ENCODE data around the gene SEC31A.

Gene SEC31A

GRCh38 chr4:82777857-82778525 is 113.0 kb downstream of the SEC31A start:
- no peak for DNase-seq (ENCODE audit: low spot score)
- TF ChIP-seq CTCF (IDR thresholded peaks at IDR 0.05; ENCODE audit: extremely low read depth, insufficient read depth, missing control alignments), result no peak
- in situ Hi-C loops (cut with MboI; ENCODE audit: low pct_unique_long_range_greater_than_20kb, low sequenced_read_pairs, unreplicated experiment), result no loop called here

- TF ChIP-seq CTCF (IDR thresholded peaks at IDR 0.05; ENCODE audit: extremely low read depth, insufficient read depth, missing control alignments), result no peak
- in situ Hi-C loops (cut with MboI; ENCODE audit: low pct_unique_long_range_greater_than_20kb, low sequenced_read_pairs, unreplicated experiment), result no loop called here
- no peak for DNase-seq (ENCODE audit: low spot score)
Observed at GRCh38 chr4:82776925-82777542, 113.9 kb downstream of the SEC31A start.

- no peak for DNase-seq (ENCODE audit: low spot score)
- in situ Hi-C loops (cut with MboI; ENCODE audit: low pct_unique_long_range_greater_than_20kb, low sequenced_read_pairs, unreplicated experiment), result no loop called here
- TF ChIP-seq CTCF (IDR thresholded peaks at IDR 0.05; ENCODE audit: extremely low read depth, insufficient read depth, missing control alignments), result no peak
Observed at GRCh38 chr4:82775243-82775642, 115.7 kb downstream of the SEC31A start.

- no peak for TF ChIP-seq CTCF (IDR thresholded peaks at IDR 0.05; ENCODE audit: extremely low read depth, insufficient read depth, missing control alignments)
- no peak for DNase-seq (ENCODE audit: low spot score)
- in situ Hi-C loops (cut with MboI; ENCODE audit: low pct_unique_long_range_greater_than_20kb, low sequenced_read_pairs, unreplicated experiment), result no loop called here
Observed at GRCh38 chr4:82774711-82775171, 116.2 kb downstream of the SEC31A start.

GRCh38 chr4:82773057-82773456 is 117.9 kb downstream of the SEC31A start:
- no peak for TF ChIP-seq CTCF (IDR thresholded peaks at IDR 0.05; ENCODE audit: extremely low read depth, insufficient read depth, missing control alignments)
- in situ Hi-C loops (cut with MboI; ENCODE audit: low pct_unique_long_range_greater_than_20kb, low sequenced_read_pairs, unreplicated experiment), result no loop called here
- no peak for DNase-seq (ENCODE audit: low spot score)

- in situ Hi-C loops (cut with MboI; ENCODE audit: low pct_unique_long_range_greater_than_20kb, low sequenced_read_pairs, unreplicated experiment), result no loop called here
- no peak for TF ChIP-seq CTCF (IDR thresholded peaks at IDR 0.05; ENCODE audit: extremely low read depth, insufficient read depth, missing control alignments)
- no peak for DNase-seq (ENCODE audit: low spot score)
Observed at GRCh38 chr4:82770607-82771006, 120.3 kb downstream of the SEC31A start.
